Transverse colon (tissue), 4 donors: ENCODE measurements around the gene ZNF92. TPM values are rescaled to one million over a fixed set of nuclear protein-coding genes. Genes with fewer than 3 reads are reported as not detected.
"Not testable (repeated sequence)": the region's sequence is repeated elsewhere in the genome, so short reads cannot be mapped to it uniquely, and the experiment has no call there.

Experiments used
- DNase-seq: peaks from one replicate; pipeline ENCODE4 v3.0.0-alpha.2; 2019
- H3K27ac ChIP-seq, 4 donors: fragments of 200-600 bp; sonication (generic); 2 replicates each; pipeline ENCODE4 v1.5.1; 2016 to 2018; ENCODE audit warnings: inconsistent platforms in 4 of 4
- H3K27me3 ChIP-seq: fragments of 200-600 bp; sonication (generic); 2 replicates; pipeline ENCODE4 v1.5.1; 2017; ENCODE audit warnings: inconsistent platforms
- H3K36me3 ChIP-seq, 4 donors: fragments of 200-600 bp; sonication (generic); 2 replicates each; pipeline ENCODE4 v1.5.1; 2017 to 2019; ENCODE audit warnings: inconsistent platforms in 4 of 4
- H3K4me1 ChIP-seq, 4 donors: fragments of 200-600 bp; sonication (generic); 2 replicates each; pipeline ENCODE4 v1.5.1; 2017 to 2020; ENCODE audit warnings: inconsistent platforms in 4 of 4
- H3K4me3 ChIP-seq, 4 donors: fragments of 200-600 bp; sonication (generic); 1 replicate in 1 of 4; 2 replicates in 3 of 4; pipeline versions ENCODE4 v1.5.1 to v1.6.1; 2017 to 2019; ENCODE audit warnings: inconsistent platforms in 4 of 4
- H3K9me3 ChIP-seq, 2 donors: fragments of 200-600 bp; sonication (generic); 2 replicates each; pipeline ENCODE4 v1.5.1; 2017 to 2019; ENCODE audit warnings: inconsistent platforms in 2 of 2
- CTCF ChIP-seq, 5 experiments: fragments of 200-600 bp in 3 of 5; fragments of 450-650 bp in 2 of 5; sonication (generic) in 3 of 5; IDR thresholded peaks; 1 replicate in 2 of 5; 2 replicates in 3 of 5; pipeline ENCODE4 v1.5.1; 2016 to 2017; ENCODE audit warnings: antibody characterized with exemption in 5 of 5, inconsistent platforms in 3 of 5, mild to moderate bottlenecking in 2 of 5, moderate library complexity in 1 of 5
- EP300 ChIP-seq: sonication (generic); formaldehyde crosslinking; IDR thresholded peaks from one replicate; pipeline ENCODE4 v1.6.1; 2017; ENCODE audit warnings: antibody characterized with exemption, low read depth
- POLR2A ChIP-seq: fragments of 450-650 bp; IDR thresholded peaks from one replicate; pipeline ENCODE4 v1.6.1; 2016; ENCODE audit warnings: antibody characterized with exemption, mild to moderate bottlenecking, moderate library complexity
- POLR2AphosphoS5 ChIP-seq, 3 donors: sonication (generic); formaldehyde crosslinking; IDR thresholded peaks; one replicate each; pipeline ENCODE4 v1.6.1; 2016; ENCODE audit warnings: antibody characterized with exemption in 3 of 3
- WGBS, 2 donors: methylation state at CpG; one replicate each; pipeline ENCODE4 v1.1.5; 2018; ENCODE audit warnings: low coverage in 1 of 2; 5-methylcytosine and 5-hydroxymethylcytosine counted together
- in situ Hi-C, 4 donors: fragments of 200-750 bp; cut with MboI; loops; one replicate each; pipeline versions ENCODE4 v1.15.0 to v1.15.1; 2017; ENCODE audit warnings: low sequenced_read_pairs in 3 of 4, low pct_ligation_motif_present in 1 of 4, low pct_unique_long_range_greater_than_20kb in 1 of 4
- intact Hi-C: fragments of 100-400 bp; cut with DNase I; formaldehyde crosslinking; loops from one replicate; pipeline ENCODE4 v1.15.1; 2023; ENCODE audit warnings: low total_unique reads
- total RNA-seq, 4 donors: library from RNA; depleted of rRNA; stranded (reverse); fragments of >200 nt; gene quantifications; one replicate each; pipeline ENCODE4 v1.1.0, GENCODE V29; 2016

The ZNF92 gene
- total RNA-seq, 4 donors from 2014 or later: 4.8 to 19.5 (median 8.3) TPM

- H3K27me3 ChIP-seq: no peaks in the 10 kb centered on the region
- 89 to 94% methylated on average over 2 of the region's 2 CpGs for WGBS, 2 donors
- peaks cover 0 to 21% (median 4%) of the 10 kb centered on the region in 4 donors for H3K36me3 ChIP-seq
- no peaks in the 10 kb centered on the region for H3K9me3 ChIP-seq
- in situ Hi-C loops: no loop called here
- no peak for DNase-seq
- H3K27ac ChIP-seq: no peak overlapping the region
- H3K4me3 ChIP-seq: no peak overlapping the region
- H3K4me1 ChIP-seq: peaks cover 0 to 6% (median 0%) of the 10 kb centered on the region in 4 donors
- intact Hi-C loops: no loop called here
- no peak for TF ChIP-seq POLR2A
- TF ChIP-seq CTCF (IDR thresholded peaks at IDR 0.05): no peak
- no peak for TF ChIP-seq EP300
- TF ChIP-seq POLR2AphosphoS5 (IDR thresholded peaks at IDR 0.05): no peak
Measured at GRCh38 chr7:65387891-65388290, 14.2 kb downstream of the ZNF92 start.

GRCh38 chr7:65390588-65390987 is 16.9 kb downstream of the ZNF92 start:
- in situ Hi-C loops (no loop called here), intact Hi-C loops (no loop called here)
- Histone ChIP-seq H3K9me3 (peaks cover 0 to 3% of the 10 kb centered on the region in 2 donors), H3K4me3 (no peak overlapping the region), H3K36me3 (peaks cover 0 to 21% (median 4%) of the 10 kb centered on the region in 4 donors), H3K27ac (no peak overlapping the region), H3K27me3 (no peaks in the 10 kb centered on the region), H3K4me1 (peaks cover 0 to under 1% (median 0%) of the 10 kb centered on the region in 4 donors)
- no peak for DNase-seq
- no peak for TF ChIP-seq POLR2AphosphoS5 (IDR thresholded peaks at IDR 0.05)
- TF ChIP-seq POLR2A: no peak
- no peak for TF ChIP-seq CTCF (IDR thresholded peaks at IDR 0.05)
- TF ChIP-seq EP300: no peak
- 37 to 83% methylated on average over 2 to 4 of the region's 4 CpGs for WGBS, 2 donors

- Histone ChIP-seq H3K4me1 (no peaks in the 10 kb centered on the region), H3K9me3 (peaks cover 16 to 21% of the 10 kb centered on the region in 2 donors), H3K27me3 (no peaks in the 10 kb centered on the region), H3K27ac (no peak overlapping the region), H3K36me3 (peaks cover 0 to 32% (median 14%) of the 10 kb centered on the region in 4 donors), H3K4me3 (no peak overlapping the region)
- TF ChIP-seq EP300: no peak
- no peak for DNase-seq
- 72 to 75% methylated on average over 4 of the region's 4 CpGs for WGBS, 2 donors
- in situ Hi-C loops: no loop called here
- intact Hi-C loops: no loop called here
Measured at GRCh38 chr7:65397730-65398142, 24.1 kb downstream of the ZNF92 start.

- H3K4me3 ChIP-seq: not testable (repeated sequence)
Measured at GRCh38 chr7:65398671-65399070, 25.0 kb downstream of the ZNF92 start.

GRCh38 chr7:65399101-65399500 is 25.4 kb downstream of the ZNF92 start:
- H3K27ac ChIP-seq, H3K27me3 ChIP-seq, H3K4me3 ChIP-seq, in situ Hi-C loops, H3K4me1 ChIP-seq, DNase-seq, intact Hi-C loops: not testable (repeated sequence)
- peaks cover 0 to 30% (median 14%) of the 10 kb centered on the region in 4 donors for H3K36me3 ChIP-seq
- WGBS, 2 donors: 70 to 100% methylated on average over 1 of the region's 1 CpG
- peaks cover 28 to 35% of the 10 kb centered on the region in 2 donors for H3K9me3 ChIP-seq

More at GRCh38 chr7:65398671-65399070, 25.0 kb downstream of the ZNF92 start:
- H3K4me1 ChIP-seq, in situ Hi-C loops, H3K27ac ChIP-seq, DNase-seq, H3K27me3 ChIP-seq, intact Hi-C loops: not testable (repeated sequence)
- WGBS, 2 donors: 74 to 78% methylated on average over 3 of the region's 3 CpGs
- peaks cover 0 to 30% (median 14%) of the 10 kb centered on the region in 4 donors for H3K36me3 ChIP-seq
- H3K9me3 ChIP-seq: peaks cover 24 to 30% of the 10 kb centered on the region in 2 donors

GRCh38 chr7:65404020-65404419 is 30.4 kb downstream of the ZNF92 start:
- no peak for DNase-seq
- H3K4me3 ChIP-seq: no peak overlapping the region
- no peaks in the 10 kb centered on the region for H3K4me1 ChIP-seq
- H3K36me3 ChIP-seq: peaks cover 0 to 14% (median 6%) of the 10 kb centered on the region in 4 donors
- H3K27me3 ChIP-seq: no peaks in the 10 kb centered on the region
- WGBS, 2 donors: 85% methylated on average over 1 of the region's 1 CpG; no CpG with 5 or more reads in 1 of the 2 donors
- intact Hi-C loops (no loop called here), in situ Hi-C loops (no loop called here)
- H3K9me3 ChIP-seq: peaks cover 43 to 54% of the 10 kb centered on the region in 2 donors
- TF ChIP-seq POLR2A (no peak), POLR2AphosphoS5 (IDR thresholded peaks at IDR 0.05) (no peak), CTCF (IDR thresholded peaks at IDR 0.05) (no peak), EP300 (no peak)
- no peak overlapping the region for H3K27ac ChIP-seq

GRCh38 chr7:65406706-65407105 is 33.1 kb downstream of the ZNF92 start:
- H3K4me3 ChIP-seq, H3K4me1 ChIP-seq, intact Hi-C loops, DNase-seq, H3K27ac ChIP-seq, in situ Hi-C loops, H3K36me3 ChIP-seq, H3K27me3 ChIP-seq: not testable (repeated sequence)
- peaks cover 37 to 39% of the 10 kb centered on the region in 2 donors for H3K9me3 ChIP-seq
- WGBS, 2 donors: 100% methylated on average over 1 to 2 of the region's 2 CpGs
